NK-92 (cell line): ENCODE data around the gene AATK.

ENCODE experiments used
- DNase-seq: peaks from one replicate; lab custom pipeline; 2025; ENCODE audit not compliant: unreplicated experiment; lab: John Stamatoyannopoulos, UW

AATK gene

DNA sequence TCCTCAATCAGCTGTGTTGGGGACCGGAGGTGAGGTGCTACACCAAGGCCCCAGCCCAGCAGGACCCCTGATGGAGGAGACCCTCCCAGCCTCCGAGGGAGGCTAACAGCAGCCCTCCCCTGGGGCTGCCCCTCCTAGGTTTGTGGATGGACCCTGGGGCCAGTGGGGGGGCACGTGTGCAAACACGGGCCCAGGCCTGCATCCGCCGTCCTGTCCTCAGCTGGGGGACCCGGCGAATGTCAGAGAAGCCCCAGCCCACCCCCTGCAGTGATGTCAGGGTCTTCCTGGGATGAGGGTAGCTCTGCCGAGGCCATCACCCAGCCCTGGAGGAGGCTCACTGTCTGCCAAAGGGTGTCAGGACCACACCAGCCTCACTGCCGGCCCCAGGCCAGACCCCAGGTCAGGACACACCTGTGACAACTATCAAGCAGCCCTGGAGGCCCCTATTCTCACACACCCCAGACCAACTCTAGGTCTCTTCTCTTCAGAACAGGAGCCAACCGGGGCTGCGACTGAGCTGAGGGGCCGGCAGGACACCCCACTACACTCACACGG, 30.0 kb upstream of the AATK start:
- no peak for DNase-seq

DNA sequence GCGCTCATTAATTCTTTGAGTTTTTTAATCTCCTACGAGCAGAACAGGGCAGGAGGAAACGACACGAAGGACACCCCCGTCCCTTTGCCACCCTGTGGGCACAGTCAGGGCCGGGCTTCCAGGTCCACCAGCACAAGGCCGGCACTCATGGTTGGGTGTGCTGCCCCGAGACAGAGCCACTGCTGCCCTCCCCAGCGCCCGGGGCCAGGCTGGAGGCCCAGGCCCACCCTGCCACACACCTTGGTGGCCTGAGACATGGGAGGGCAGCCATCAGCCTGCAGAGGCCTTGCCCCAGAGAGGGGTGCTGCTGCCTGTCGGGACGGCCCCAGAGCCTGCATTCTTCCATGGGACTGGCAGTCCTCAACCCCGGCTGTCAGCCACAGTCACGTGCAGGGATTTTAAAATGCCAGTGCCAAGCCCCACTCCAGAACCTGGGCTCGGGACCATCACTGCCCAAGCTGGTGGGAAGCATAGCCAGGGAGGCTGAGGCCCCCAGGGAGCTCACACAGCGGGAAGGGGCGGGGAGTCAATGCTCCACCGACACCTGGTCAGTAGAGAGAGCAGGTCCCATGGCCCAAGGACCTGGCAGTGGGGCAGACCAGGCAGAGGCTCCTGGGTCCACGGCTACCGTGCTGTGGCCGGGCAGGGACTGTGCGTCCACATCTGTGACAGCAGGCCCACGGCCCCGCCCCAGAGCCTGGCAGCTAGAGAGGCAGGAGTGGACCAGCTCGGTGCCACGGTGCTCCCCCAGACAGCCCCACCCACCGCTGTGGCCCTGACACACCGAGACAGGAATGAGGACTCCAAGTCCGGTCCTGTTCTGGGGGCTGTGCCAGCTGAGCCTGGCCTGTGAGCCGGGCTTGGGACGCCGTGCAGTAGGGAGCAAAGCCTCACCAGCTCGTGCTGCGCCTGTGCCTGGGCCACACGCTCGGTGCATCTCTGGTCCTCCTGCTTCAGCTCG, 29.2 kb upstream of the AATK start:
- no peak for DNase-seq

DNA sequence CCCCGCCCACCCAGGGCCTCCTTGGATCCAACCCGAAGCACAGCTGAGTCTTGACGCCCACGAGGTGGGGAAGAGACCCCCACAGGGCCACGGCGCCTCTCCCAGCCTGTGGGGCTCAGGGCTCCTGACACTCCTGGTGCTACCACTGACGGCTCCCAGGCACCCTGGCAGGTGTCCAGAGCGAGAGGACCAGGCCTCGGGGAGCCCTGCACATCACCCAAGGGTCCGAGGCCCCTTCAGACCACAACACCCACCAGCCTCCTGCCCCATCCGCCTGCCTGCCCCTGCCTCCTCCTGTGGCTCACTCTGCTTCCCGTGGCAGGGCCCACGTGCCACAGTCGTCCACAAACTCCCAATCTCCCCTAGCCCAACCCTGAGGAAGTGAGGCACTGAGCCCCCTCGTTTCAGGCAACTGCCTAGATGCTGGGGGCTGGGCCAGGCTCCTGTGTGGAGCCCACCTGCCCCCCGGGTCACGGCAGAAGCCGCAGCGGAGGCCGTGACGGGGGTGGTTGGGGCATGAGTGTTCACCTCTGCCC, 28.3 kb upstream of the AATK start:
- DNase-seq: no peak

DNA sequence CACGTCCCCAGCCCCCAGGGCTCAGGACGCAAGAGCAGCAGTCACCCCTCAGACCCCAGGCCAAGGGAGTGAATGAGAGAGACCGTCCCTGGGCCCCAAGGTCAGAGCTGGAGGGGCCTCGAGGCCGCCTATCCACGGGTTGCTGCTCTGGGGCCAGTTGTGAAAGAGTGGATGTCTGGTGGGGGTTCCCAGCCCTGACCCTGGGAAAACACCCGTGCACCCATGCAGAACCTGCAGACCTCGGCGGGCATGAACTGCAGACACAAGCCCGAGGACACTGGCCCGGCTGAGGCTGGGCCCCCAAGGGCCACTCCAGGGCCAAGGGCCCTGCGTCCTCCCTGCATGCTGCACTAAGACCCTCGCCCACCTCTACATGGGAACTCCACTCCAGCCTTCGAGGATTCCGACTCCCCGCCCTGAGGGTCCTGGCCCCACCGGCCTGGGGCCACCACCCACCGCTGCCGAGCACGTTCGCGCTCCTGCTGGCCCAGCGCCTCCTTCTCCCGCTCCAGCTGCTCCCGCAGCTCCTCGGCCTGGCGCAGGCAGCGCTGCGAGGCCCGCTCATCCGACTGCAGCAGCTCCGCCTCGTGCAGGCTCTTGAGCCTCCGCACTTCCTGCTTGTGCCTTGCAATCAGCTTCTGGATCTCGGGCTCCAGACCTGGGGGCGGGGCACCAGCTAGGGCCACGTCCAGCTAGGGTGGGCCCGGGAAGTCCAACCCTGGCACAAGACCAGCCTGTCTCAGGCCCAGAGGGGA, 27.6 kb upstream of the AATK start:
- no peak for DNase-seq

DNA sequence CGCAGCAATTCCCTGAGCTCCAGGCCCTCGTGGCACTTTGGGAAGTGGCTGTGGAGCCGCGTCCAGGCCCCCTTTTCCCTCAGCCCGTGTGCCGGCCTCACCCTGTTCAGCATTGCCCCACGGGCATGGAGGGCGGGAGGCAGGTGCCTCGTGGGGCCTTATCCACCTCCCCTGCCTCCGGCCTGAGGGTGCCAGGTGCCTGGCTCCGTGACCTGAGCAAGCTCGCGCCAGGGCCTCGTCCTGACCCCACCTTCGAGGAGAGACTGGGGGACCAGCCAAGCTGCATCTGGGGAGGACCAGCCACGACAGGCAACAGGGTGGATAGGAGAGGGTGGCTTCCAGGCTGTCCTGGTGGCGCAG, 27.0 kb upstream of the AATK start:
- DNase-seq: no peak

DNA sequence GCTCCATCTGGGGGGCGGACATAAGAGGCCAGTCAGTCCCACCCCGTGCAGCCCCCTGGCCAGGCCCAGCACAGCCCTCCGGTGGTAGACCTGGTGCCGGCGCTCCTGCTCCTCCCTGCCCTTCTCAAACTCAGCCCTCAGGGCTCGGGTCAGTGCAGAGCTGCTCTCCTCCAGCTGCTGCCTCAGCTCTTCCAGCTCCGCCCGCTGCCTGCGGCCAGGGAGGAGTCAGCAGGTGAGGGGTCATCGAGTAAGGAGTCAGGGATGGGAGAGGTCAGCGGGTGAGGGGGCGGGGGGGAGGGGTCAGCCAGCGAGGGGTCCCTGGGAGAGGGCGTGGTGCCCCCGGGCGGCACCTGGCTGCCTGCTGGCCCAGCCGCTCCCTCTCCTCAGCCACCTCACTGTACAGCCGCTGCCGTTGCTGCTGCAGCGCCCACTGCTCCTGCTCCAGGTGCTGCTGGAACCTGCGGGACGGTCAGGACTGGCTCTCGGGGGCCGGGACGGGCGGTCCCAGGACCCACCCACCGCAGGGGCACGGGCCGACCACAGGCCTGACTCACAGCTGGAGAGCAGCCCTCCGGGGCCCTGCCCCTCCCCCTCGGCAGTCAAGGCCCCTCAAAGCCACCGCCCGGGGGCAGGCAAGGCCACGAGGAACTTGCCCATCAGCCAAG, 26.5 kb upstream of the AATK start:
- DNase-seq: no peak

DNA sequence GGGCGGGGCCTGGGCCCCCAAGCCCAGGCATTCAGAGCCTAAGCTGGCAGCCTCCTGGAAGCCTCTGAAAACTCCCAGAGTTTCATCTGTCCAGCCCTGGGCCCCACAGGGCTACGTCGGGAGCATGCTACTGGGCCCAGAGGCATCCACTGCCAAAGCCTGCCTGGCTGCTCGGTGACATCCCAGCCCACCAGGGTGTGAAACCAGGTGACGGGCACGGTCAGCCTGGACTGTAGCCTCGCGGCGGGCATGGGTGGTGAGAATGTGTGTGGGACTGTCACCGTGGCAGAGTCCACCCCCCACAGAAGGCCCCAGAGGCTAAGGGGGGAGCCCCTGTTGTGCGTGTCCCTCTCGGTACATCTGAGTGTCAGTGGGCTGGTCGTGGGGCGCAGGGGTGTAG, 25.6 kb upstream of the AATK start:
- DNase-seq: no peak

DNA sequence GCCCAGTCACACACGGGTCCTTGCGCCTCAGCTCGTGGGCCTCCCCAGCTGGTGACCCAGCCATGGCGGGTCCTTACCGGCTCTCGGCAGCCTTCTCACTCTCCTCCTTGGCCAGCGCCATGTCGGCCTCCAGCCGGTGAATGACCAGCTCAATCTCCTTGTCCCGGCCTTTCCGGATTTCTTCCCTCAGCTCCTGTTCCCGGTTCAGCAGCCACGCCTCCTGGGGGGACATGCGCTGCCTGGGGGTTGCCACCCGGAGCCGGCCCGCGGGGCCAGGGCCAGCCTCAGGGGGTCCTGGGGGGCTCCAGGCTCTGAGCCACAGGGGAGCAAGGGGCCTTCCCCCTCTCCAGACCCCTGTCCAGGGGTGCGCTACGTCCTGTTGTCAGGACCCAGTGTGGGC, 25.1 kb upstream of the AATK start:
- DNase-seq: no peak

DNA sequence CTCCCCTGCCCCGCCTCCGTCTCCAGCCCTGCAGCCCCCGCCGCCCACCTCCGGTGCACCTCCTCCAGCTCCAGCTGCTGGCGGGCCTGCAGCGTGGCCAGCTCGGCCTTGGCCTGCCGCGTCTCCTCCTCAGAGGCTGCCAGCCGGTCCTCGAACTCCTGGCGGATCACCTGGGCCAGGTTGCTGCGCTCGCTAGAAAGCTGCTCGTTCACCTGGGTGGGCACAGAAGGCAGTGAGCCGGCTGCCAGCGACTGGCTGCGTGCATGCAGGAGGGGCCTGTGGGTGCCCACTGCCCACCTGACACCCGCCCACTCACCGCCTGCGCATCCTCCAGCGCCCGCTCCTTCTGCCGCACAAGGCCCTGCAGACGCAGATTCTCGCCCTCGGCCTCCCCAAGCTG, 24.6 kb upstream of the AATK start:
- DNase-seq: no peak

DNA sequence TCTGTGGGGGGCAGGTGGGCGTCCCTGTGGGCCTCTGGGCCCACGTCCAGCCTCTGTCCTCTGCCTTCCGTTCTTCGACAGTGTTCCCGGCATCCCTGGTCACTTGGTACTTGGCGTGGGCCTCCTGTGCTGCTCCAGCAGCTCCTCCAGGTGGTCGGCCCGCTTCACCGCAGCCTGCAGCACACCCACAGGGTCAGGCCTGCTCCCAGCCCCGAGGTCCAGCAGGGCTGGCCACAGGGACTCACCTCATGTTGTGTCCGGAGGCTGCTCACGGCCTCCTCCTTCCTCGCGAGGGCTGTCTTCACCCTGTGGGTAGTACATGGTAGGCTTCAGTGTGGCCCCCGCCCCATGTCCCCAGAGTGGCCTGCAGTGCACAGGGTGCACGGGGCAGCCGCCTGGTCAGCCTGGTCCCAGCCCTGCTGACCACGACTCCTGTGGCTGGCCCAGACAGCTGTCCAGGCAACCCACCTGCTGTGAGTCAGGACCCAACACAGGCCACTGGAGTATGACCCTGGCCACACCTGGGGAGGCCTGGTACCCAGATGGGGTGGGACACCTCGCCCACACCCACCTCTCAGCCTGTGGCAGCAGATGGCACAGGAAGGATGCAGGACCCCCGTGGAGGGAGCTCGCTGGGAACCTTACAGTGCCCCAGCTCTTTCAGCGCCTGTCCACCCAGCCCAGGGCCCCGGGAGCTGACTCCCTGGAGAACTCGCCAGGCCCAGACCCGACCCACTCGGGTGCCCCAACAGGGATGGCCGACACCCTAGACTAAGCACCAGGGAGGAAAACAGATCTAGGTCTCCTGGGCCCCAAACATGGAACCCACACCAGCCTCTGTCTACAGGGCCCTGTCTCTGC, 23.9 kb upstream of the AATK start:
- DNase-seq: no peak

DNA sequence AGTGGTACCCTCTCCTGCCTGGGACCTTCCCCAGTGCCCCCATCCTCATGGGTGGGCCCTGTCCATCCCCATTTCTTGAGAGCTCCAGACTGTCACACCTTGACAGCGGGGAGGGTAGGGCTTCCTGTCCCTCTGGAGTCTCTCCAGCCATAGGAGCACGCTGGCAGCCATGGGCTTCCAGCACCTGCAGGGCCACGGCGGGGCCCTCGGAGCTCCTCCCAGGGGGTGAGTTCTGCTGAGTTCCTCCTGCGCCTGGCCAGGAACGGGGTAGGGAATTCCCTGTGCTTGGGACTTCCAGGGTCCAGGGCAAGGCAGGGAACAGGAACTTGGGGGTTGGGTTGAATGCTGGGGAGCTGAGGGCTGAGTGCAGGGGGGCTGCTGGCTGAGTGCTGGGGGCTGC, 23.0 kb upstream of the AATK start:
- no peak for DNase-seq

DNA sequence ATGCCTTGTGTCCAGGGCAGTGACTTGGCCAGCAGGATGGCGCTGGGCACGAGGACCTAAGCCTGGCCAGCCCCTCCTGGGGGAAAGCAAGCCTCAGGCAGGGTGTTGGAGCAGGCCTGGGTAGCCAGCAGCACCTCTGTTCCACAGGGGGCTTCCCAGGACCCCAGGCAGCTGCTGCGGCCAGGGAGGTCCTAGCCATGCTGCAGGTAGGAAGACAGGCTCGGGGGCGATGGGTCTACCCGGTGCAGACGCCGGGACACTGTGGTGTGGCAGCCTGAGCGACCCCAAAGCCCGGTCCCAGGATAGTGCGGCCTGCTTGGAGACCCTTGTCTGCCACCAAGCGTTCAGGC, 22.4 kb upstream of the AATK start:
- DNase-seq: no peak

DNA sequence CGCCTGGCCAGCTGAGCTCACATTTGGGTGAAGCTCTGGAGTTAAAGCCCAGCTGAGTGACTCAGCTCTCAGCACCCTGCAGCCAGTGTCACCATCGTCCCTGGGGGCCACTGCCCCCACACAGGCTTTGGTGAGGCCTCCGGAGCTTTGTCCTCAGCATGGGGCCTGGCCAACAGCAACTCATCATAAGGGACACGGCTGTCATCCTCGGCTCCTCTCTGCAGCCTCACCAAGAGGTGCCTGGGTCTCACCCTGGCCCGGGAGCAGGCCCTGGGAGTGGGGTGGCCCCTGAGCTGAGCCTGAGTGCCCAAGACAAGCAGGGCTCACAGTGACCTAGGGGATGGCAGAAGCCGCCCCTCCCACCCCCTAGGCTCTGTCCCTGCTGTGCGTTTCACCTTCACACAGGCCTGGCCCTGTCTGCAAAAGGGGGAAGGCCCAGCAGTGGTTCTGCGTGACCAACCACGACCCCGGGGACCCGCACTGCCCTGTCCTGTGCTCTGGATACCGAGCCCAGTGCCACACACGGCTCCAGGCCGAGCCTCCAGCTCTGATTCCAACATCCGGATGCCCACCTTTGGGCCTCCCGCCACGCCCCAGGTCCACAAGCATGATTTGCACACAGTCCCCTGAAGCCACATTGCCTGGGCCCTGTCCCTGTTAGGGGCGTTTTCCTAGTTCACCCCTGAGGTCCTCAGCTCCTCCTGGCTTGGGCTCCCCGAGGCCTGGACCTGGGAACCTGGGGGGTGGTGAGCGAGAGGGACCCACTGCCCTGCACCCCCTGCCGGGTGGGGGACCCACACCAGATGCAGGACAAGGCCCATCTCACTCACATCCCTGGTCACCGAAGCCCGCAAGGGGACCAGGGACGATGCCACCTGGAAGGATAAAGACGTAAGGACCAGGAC, 21.8 kb upstream of the AATK start:
- DNase-seq: no peak

DNA sequence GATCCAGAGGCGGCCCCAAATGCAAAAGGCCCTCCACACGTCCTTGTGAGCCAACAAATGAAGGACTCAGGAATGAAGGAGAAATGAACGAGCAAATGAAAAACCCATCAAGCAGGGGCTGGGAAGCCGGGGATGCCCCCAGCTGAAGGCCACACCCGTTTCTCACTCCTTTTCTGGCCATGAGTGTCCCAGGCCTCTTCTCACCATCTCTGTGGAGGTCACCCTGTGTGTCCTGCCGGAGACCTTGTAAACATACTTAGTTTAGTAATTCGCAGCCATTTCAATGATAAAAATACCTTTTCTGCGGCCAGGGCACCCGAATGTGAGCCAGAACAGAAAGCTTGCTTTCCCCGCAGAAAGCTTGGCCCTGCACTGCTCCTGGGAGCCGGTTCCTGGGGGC, 21.1 kb upstream of the AATK start:
- DNase-seq: no peak

DNA sequence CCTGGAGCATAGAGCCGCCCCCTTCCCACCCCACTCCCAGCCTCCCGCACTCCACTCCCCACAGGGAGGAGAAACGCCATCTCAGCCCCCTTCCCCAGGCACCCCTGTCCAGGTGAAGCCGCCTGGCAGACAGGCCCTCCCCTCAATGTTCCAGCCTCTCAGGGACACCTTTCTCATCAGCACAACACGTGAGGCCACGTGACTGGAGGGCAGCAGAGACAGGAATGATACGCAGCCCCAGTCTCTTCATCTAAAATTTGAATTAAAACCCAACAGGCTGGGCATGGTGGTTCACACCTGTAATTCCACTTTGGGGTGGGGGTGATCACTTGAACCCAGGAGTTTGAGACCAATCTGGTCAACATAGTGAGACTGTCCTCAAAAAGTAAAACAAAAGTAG, 20.2 kb upstream of the AATK start:
- DNase-seq: no peak

DNA sequence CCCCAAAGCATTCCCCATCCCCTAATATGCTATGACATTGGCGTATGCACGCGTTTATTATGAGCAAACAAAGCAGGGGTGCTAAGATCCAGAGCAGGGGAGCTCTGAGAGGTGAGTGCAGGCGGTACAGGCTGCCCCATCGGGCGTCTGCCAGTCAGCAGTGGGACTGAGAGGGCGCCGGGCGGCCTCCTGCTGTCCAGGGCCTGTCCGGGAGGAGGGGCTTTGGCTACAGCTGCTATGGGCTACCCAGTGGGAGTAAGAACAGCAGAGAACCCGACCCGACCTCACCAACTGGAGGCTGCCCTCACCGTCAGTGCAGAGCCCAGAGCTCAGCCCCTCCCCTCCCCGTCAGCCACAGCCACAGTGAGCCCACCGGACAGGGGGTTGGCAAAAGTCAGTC, 18.5 kb upstream of the AATK start:
- no peak for DNase-seq

DNA sequence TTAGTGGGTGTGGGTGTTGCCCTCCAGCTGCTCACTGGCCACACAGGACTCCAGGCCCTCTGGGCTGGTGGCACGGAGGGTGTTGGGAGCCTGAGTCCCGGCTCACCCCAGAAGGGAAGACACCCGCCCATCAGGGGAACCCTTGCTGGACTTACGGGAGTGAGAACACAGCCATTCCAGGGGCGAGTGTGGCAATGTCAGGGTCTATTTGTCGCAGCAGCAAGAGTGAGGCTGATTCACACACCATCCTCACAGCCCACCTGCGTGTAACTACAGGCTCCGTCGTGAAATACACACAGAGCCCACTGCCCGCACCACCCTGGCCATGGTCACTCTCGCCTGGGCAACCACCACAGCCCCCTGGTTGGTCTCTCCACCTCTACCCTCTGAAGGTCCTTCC, 17.8 kb upstream of the AATK start:
- DNase-seq: no peak

DNA sequence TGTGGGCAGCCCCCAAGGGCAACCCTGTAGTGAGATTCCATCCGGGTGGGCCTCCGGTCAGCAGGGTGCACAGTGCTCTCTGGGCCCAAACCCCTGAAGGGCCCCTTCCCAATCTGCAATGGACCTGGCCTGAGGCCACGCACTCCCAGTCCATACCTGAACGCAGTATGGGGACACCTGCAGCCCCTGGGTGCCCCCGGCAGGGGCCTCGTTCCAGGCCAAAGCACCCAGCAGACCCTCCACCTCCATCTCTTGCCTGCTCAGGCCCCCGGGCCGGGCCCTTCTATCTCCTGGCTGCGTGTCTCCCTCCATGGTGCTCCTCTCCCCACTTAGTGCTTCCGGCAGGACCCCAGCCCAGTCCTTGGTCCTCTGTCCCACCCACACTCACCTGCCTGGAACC, 17.3 kb upstream of the AATK start:
- no peak for DNase-seq

DNA sequence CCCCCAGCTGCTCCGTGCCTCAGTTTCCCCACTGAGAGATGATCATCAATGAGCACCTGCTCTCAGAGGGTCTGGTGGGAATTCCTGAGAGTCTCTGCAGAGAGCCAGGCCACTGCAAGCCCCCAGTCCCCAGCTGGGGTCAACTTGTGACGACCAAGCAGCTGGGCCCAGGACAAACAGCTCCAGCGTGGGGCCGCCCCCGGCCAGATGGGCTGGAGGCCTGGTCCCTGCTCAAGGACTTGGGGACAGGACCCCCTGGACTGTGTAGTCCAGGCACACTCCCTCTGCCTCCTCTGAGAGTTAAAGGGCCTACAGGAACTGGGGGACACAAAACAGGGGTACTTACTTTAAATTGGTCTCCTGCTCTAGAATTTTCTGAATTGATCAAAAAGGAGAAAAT, 16.6 kb upstream of the AATK start:
- no peak for DNase-seq

DNA sequence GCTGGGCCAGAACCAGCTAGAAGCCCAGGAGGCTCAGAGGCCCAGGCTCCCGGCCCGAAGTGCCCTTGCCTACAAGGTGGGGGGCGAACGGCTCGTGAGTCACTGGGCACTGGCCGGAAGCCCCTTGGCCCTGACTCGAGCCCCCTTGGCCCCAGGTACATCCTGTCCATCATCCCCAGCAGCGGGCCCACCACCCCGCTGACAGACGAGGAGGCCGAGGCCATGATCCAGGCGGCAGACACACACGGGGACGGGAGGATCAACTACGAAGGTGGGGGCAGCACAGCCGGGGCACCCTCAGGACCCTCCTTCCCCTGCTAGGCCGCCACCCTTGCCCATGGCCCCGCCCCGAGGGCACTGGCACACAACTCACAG, 15.8 kb upstream of the AATK start:
- DNase-seq: no peak
